Endodermal cell (in vitro differentiated cells): Measurements from ENCODE around the gene ABCC12. TPM values are rescaled to one million over a fixed set of nuclear protein-coding genes. Genes with fewer than 3 reads are reported as not detected.
"Not testable (repeated sequence)": the region's sequence is repeated elsewhere in the genome, so short reads cannot be mapped to it uniquely, and the experiment has no call there.

Source experiments
- DNase-seq: peaks from one replicate; pipeline ENCODE4 v3.0.0-alpha.2; 2017
- H3K27ac ChIP-seq: 2 replicates; pipeline ENCODE4 v1.5.1; 2013; ENCODE audit warnings: mild to moderate bottlenecking, low read depth, low read length, moderate library complexity
- H3K27me3 ChIP-seq: 2 replicates; pipeline ENCODE4 v1.6.1; 2013; ENCODE audit warnings: mild to moderate bottlenecking, low read length, moderate library complexity; ENCODE audit not compliant: insufficient read depth, control insufficient read depth, poor library complexity, severe bottlenecking
- H3K36me3 ChIP-seq: 2 replicates; pipeline ENCODE4 v1.7.0; 2013; ENCODE audit warnings: mild to moderate bottlenecking, low read length, moderate library complexity; ENCODE audit not compliant: control insufficient read depth, insufficient read depth
- H3K4me1 ChIP-seq: one replicate; pipeline ENCODE4 v1.7.0; 2013; ENCODE audit warnings: low read length; ENCODE audit not compliant: control insufficient read depth, insufficient read depth
- H3K4me3 ChIP-seq: 2 replicates; pipeline ENCODE4 v1.5.1; 2013; ENCODE audit warnings: mild to moderate bottlenecking, low read length, moderate library complexity
- H3K9ac ChIP-seq: 2 replicates; pipeline ENCODE4 v1.6.1; 2013; ENCODE audit warnings: mild to moderate bottlenecking, low read length, moderate library complexity; ENCODE audit not compliant: poor library complexity, severe bottlenecking; ENCODE audit errors: extremely low read depth
- H3K9me3 ChIP-seq: 2 replicates; pipeline ENCODE4 v1.6.1; 2013; ENCODE audit warnings: mild to moderate bottlenecking, low read length, moderate library complexity; ENCODE audit not compliant: control insufficient read depth
- H3K27ac Mint-ChIP-seq: 2 replicates; pipeline ENCODE4 v1.8.0; 2020; ENCODE audit warnings: mixed read lengths
- H3K27me3 Mint-ChIP-seq: 2 replicates; pipeline ENCODE4 v1.8.0; 2021; ENCODE audit warnings: mild to moderate bottlenecking, mixed read lengths; ENCODE audit not compliant: insufficient read depth
- H3K36me3 Mint-ChIP-seq: 2 replicates; pipeline ENCODE4 v1.8.0; 2020; ENCODE audit warnings: low read depth, mixed read lengths
- H3K4me1 Mint-ChIP-seq: 2 replicates; pipeline ENCODE4 v1.8.0; 2020; ENCODE audit warnings: mixed read lengths
- H3K4me3 Mint-ChIP-seq: 2 replicates; pipeline ENCODE4 v1.8.0; 2020; ENCODE audit warnings: mild to moderate bottlenecking, moderate library complexity, mixed read lengths
- H3K9me3 Mint-ChIP-seq: 2 replicates; pipeline ENCODE4 v1.8.0; 2020; ENCODE audit warnings: mild to moderate bottlenecking, mixed read lengths
- WGBS, 2 experiments: methylation state at CpG; one replicate each; pipeline versions ENCODE4 v1.1.5 to v1.1.7; 2013; ENCODE audit warnings: missing lambda C conversion rate in 2 of 2, mixed read lengths in 1 of 2; ENCODE audit not compliant: insufficient coverage in 1 of 2, insufficient read length in 1 of 2; 5-methylcytosine and 5-hydroxymethylcytosine counted together
- total RNA-seq, 2 donors: library from RNA; stranded (reverse); fragmentation: NEBNext Ultra II Directional in 1 of 2; extraction: Animal tissue kit (Norgen Biotek cat#: 25700) in 1 of 2; gene quantifications; 2 replicates in 1 of 2; 3 replicates in 1 of 2; pipeline ENCODE4 v1.2.1, GENCODE V29; 2021
- TF ChIP-seq, protein P1 (sequence below): fragments of 200-600 bp; sonication (generic); conservative IDR thresholded peaks from 2 replicates; pipeline ENCODE4 v1.5.0; 2021; ENCODE audit warnings: antibody characterized with exemption, mild to moderate bottlenecking

ABCC12 gene
- total RNA-seq, 2 donors from 2014 or later = 0.35 to 1.2 TPM

DNA sequence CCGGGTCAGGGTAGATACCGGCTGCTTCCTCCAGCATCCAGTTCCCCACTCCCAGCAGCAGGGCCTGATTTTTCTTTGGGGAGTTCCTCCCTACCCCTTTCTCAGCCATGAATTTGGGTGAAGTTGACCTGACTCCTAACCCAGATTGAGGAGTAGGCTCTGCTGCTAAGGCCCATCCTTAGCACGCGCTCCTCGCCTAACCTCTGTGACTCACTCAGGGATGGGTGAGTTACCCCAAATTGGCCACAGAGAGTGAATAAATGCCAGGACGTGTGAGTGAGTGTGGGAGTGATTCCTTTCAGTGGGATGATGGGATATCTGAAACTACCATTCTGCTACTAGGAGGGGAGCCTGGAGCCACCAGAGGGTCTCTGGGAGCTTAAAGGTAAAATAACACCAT is 28.9 kb upstream of the ABCC12 start:
- Histone ChIP-seq H3K27ac (no peak overlapping the region), H3K9me3 (no peaks in the 10 kb centered on the region), H3K4me3 (no peak overlapping the region), H3K9ac (no peak overlapping the region), H3K27me3 (no peaks in the 10 kb centered on the region), H3K4me1 (no peaks in the 10 kb centered on the region), H3K36me3 (no peaks in the 10 kb centered on the region)
- no peaks in the 10 kb centered on the region for H3K36me3 Mint-ChIP-seq
- no peak overlapping the region for H3K4me3 Mint-ChIP-seq
- no peaks in the 10 kb centered on the region for H3K27me3 Mint-ChIP-seq
- H3K9me3 Mint-ChIP-seq = no peaks in the 10 kb centered on the region
- peaks cover under 1% of the 10 kb centered on the region for H3K4me1 Mint-ChIP-seq
- H3K27ac Mint-ChIP-seq = no peak overlapping the region
- no peak for DNase-seq
- TF ChIP-seq, protein P1, sequence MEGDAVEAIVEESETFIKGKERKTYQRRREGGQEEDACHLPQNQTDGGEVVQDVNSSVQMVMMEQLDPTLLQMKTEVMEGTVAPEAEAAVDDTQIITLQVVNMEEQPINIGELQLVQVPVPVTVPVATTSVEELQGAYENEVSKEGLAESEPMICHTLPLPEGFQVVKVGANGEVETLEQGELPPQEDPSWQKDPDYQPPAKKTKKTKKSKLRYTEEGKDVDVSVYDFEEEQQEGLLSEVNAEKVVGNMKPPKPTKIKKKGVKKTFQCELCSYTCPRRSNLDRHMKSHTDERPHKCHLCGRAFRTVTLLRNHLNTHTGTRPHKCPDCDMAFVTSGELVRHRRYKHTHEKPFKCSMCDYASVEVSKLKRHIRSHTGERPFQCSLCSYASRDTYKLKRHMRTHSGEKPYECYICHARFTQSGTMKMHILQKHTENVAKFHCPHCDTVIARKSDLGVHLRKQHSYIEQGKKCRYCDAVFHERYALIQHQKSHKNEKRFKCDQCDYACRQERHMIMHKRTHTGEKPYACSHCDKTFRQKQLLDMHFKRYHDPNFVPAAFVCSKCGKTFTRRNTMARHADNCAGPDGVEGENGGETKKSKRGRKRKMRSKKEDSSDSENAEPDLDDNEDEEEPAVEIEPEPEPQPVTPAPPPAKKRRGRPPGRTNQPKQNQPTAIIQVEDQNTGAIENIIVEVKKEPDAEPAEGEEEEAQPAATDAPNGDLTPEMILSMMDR = no peak
- 92 to 94% methylated on average over 6 of the region's 6 CpGs for WGBS, 2 experiments

DNA sequence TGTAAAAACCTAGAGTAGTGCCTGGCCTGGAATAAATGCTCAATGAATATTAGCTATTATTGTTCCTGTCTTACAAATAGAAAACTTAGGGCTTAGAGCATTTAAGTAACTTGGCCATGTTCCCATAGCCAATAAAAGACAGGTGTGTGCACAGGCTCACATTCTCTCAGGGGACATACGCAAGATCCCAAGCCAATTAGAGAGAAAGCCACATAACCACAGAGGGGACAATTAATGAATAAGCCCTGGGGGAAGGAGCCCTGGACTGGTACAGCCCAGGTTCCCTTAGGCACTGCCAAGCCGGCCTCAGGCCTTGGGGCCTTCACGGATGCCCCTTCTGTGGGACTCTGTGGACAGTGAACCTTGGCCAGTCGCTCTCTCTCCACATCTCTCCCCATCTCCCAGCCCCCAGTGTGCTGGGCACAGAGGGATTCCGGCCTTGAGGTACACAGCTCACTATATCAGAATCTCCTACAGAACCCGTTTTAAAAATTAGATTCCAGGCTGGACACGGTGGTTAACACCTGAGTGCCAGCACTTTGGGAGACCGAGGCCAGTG is 27.3 kb upstream of the ABCC12 start:
- no peak overlapping the region for H3K27ac Mint-ChIP-seq
- no peaks in the 10 kb centered on the region for H3K9me3 Mint-ChIP-seq
- Histone ChIP-seq H3K4me3 (no peak overlapping the region), H3K9me3 (no peaks in the 10 kb centered on the region), H3K36me3 (no peaks in the 10 kb centered on the region), H3K27ac (no peak overlapping the region), H3K4me1 (no peaks in the 10 kb centered on the region), H3K9ac (no peak overlapping the region), H3K27me3 (no peaks in the 10 kb centered on the region)
- H3K27me3 Mint-ChIP-seq = no peaks in the 10 kb centered on the region
- H3K36me3 Mint-ChIP-seq = no peaks in the 10 kb centered on the region
- WGBS, 2 experiments = 90 to 92% methylated on average over 6 to 8 of the region's 8 CpGs
- no peaks in the 10 kb centered on the region for H3K4me1 Mint-ChIP-seq
- no peak overlapping the region for H3K4me3 Mint-ChIP-seq
- no peak for DNase-seq
- TF ChIP-seq, protein P1 = no peak

DNA sequence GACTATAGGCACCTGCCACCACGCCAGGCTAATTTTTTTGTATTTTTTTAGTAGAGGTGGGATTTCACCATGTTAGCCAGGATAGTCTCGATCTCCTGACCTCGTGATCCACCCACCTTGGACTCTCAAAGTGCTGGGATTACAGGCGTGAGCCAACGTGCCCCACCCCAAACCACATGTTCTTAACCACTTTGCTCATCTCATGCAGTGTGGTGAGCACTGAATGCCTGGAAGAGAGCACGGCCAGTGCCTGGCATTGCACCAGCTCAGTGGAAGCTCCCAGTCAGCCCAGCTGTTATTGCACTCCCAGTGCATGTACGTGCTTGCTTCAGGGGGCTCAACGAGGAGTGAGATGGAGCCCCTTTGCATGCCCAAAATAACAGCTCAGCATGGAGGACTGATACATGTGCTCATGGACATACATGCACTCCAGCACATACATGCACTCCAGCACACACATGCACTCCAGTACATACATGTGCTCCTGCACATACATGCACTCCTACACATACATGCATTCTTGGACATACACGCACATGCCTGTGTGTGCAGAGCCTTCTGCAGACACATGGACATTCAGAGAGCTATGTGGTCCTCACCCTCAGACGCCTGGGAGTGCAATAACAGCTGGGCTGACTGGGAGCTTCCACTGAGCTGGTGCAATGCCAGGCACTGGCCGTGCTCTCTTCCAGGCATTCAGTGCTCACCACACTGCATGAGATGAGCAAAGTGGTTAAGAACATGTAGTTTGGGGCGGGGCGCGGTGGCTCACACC is 26.1 kb upstream of the ABCC12 start:
- H3K27ac Mint-ChIP-seq, H3K4me1 Mint-ChIP-seq, H3K4me3 Mint-ChIP-seq, H3K4me1 ChIP-seq, H3K4me3 ChIP-seq, H3K27me3 Mint-ChIP-seq, H3K27ac ChIP-seq, H3K36me3 ChIP-seq, H3K9me3 ChIP-seq, H3K36me3 Mint-ChIP-seq, DNase-seq, H3K9me3 Mint-ChIP-seq, H3K9ac ChIP-seq, H3K27me3 ChIP-seq: not testable (repeated sequence)
- 91 to 95% methylated on average over 8 to 13 of the region's 14 CpGs for WGBS, 2 experiments
